NCI-H748 treated with DMSO at 0.1 percent for 48 hours (cell line): ENCODE measurements around the gene UBR4.

ENCODE experiments used
- DNase-seq: peaks from one replicate; lab custom pipeline; 2025; lab: John Stamatoyannopoulos, UW

Gene UBR4

DNA sequence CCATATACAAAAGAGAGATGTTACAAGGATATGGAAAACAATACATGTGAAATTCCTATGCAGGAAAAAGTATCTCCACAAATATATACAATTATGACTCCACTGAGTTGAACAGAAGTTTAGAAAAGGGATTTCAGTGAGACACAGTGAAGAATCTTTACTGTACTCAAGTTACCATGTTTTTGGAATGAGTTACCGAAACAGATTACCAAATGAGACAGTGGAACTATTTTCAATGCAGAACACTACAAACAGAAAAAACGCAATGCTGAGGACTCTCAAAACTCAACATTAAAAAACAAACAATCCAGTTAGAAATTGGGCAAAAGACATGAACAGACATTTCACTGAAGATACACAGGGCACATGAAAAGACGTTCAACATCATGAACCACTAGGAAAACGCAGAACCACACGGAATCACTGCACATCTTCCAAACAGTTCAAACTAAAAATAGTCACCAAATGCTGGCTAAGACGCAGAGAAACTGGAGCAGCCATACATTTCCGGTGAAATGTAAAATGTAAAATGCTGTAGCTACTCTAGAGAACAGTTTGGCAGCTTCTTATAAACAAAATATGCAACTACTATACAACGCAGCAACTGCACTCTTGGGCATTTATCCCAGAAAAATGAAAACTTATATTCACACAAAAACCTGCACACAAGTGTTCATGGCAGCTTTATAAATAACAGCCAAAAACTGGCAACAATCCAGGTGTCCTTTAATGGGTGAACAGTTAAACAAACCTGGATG is 118.7 kb downstream of the UBR4 start:
- DNase-seq: no peak

DNA sequence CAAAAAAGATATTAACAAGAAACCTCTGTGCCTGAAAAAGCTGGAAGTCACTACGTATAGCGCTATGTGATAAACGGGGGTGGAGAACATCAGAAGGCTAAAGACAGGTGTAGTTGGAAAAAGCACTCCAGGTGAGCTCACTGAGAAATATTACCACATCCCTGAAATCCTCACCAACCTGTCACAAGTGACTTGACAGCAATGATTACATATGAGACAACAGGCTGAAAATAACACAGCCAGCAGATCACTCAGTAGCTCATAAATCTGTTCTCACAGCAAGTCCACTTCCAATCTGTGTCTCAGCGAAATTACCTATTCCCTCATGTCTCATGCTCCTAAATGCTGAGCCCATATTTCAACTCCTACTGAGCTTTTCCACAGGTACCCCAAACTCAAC is 120.5 kb downstream of the UBR4 start:
- no peak for DNase-seq

DNA sequence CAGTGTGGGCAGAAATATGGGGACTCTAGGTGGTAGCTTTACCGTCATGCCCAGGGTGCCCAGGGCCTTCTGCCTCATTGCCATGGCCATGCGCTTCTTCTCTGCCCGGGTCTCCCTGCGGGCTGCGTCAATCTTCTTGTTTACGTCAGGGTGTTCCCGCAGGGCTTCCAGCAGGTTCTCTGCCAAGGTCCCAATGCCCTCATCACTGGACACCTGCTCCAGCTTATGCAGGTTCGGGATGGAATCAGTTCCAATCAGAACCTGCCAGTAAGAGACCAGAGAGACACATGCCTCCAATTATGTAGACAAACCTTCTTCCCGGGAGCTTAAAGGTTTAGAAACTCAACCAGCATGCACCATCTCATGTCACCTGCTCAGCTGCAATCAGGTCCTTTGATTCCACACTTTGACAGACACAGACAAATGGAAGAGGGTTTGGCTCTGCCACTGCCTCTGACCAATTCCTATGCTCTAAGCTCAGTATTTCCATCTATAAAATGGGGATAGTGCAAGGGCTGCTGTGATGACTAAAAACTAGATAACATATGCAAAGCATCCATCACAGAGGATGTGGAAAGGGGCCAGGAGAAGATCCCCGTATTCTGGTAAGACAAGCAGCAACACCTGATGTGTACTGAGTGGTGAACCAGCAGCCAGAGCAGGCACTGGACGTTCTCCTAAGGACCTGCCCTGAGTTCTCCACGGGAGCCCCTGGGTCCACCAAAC is 121.2 kb downstream of the UBR4 start:
- DNase-seq: no peak

DNA sequence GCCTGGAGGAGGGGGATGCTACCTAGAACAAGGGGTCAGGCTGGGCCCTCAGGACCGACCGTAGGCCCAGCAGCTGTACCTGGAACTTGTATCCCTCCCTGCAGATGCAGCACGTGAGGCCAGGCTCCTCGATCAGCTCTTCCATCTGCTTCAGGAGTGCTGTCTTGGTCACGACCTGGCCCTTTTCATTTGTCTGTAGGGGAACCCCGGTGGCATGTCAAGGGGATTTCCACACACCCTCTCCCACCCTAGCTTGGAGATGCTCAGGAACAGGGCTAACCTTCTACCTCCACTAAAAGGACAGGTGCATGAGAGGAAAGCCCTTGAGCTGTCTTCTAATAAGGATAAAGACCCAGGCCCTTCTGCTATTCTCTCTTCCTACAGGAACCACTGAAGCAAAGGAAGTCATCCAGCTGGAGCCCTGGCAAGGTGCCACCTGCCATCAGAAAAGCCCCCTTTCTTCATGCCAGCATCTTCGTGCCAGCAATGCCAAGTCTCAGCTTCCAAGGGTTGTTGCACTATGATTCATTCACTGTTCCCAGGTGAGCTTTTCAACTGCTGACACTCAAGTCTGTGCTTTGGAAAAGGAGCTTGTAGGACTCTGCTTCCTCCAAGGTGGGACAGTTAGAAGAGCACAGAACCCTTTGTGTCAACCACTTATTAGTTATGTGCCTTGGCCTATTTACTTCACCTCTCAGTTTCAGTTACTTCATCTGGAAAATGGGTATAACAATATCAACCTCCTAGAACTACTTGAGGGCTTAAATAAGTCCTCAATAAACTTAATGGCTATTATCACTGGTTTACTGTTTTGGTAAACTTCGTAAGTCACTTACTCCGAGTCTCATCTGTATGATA is 122.1 kb downstream of the UBR4 start:
- no peak for DNase-seq

DNA sequence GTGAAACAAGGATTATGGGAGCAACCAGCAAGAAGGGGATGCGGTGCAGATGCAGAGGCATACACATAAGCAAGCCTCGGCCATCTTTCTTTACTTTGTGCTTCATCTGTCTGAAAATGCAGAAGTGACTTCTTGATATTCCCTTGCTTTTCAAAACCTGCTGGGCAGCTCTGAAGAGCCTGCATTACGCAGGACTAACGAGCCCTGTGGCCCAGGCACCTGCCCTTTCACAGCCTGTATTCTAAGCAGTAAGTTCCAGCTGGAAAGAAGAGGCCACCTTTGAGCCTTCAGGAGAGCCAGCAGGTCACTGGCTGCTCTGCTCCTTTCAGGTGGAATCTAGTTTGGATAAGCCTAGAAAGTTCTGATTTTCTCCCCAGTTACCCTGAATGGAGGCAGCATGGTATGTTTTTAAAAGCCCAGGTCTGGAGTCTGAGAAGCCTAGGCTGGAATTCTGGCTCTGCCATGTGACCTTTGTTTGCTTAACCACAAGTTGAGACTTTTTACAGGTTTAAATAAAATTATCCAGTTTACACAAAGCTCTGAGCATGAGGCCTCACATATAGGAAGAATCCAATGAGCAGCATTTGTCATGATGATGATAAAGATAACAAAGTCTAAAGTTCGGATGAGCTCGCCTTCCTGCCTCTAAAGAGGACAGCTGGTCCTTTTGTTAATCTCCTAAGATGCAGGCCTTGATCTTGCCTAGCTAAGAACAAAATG is 122.9 kb downstream of the UBR4 start:
- DNase-seq: no peak

DNA sequence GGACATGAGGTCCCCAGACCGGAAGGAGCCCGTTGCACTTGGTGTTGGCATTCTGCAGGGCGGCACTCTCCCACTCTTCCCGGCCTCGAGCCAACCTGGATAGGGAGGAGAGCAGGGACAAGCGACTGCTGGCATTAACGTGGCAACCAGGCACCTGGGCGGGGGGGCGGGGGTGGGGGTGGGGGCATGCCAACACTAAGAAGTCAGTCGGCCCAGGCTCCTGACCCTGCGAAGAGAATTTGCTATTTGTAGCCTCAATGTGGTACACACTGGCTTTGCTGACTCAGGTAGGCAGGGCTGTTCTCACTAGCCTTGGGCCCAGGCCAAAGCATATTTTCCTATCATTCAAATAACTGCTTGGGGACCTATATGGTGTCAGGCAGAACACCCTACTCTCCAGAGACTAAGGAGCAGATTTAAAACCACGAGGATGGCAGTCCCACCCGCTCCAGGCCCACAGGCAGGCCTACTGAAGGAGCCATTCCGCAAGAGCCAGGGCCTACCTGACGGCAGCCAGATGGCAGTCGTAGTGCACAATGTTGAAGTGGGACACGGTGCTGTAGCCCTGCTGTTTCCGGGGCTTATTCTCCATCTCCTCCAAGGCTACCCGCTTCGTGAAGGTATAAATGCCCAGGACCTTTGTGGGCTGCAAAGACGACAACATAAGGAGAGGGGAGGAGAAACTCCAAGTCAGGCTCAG is 123.7 kb downstream of the UBR4 start:
- no peak for DNase-seq

DNA sequence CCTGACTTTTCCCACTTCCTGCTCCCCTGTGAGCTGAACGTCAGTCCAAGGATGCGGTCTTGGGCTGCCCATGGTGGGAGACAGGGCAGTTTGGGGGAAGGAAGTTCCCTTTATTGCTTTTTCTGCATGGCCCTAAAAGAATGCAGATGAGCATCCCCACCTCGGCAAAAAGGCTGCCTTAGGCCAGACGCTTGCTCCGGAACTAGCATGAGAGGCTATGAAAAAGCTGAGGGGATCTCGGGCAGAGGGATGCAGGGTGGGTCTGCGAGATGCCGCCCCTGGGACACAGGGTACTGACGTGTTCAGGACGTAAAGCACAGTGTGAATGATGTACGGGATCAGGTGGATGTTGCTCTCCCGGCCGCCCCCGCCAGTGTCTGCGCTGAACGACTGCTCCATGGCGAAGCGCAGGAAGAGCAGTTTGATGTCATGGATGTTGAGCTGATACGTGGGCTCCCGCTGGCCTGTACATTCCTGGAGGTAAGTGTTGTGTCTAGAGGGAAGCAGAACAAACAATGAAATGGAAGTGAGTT is 125.8 kb downstream of the UBR4 start:
- no peak for DNase-seq

DNA sequence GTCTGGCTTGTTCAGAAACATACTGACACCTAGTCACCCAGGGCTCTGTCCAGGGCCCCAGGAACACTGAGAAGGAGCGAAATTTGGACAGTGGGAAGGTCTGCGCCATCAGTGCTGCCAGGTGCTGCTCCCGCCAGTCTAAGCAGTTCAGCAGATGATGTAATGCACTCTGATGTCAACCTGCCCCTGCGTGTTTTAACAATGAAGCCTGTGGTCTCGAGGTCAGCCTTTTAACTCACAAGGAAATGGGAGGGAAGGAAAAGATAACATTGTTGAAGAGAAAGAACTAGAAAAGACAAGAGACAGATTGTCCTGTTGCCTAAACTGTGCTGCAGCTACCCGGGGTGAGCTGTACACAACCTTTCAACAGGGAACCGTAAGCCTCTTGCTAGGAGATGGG is 127.0 kb downstream of the UBR4 start:
- no peak for DNase-seq

DNA sequence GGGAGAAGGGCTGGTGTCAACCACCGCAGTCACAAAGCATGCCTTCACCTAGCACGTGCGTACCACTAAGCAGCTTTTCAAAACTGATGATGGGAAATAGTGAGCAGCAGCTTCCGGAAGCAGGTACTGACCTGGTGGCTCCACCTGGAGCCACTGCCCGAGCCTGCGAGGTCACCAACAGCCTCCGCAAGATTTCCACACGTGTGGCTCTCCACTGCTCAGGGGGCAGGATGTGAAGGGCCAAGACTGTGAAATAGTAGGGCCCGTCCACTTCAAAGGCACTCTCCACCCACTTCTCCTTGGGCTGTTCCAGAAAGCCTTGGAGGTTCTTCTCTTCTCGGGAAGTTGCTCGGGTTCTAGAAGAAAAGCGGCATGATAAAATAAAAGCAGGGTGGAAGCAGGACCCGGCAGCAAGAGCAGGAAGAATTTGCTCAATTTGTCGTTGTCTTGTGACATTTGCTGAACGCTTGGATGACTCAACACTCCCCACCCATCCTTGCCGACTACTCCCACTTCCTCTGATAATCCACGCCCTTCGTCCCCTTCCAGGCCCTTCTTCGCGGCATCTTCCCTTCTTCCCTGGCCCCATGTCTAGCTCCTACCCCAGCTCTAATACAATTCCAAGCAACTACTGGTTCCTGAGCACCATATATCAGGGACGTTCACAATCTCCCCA is 128.7 kb downstream of the UBR4 start:
- no peak for DNase-seq

DNA sequence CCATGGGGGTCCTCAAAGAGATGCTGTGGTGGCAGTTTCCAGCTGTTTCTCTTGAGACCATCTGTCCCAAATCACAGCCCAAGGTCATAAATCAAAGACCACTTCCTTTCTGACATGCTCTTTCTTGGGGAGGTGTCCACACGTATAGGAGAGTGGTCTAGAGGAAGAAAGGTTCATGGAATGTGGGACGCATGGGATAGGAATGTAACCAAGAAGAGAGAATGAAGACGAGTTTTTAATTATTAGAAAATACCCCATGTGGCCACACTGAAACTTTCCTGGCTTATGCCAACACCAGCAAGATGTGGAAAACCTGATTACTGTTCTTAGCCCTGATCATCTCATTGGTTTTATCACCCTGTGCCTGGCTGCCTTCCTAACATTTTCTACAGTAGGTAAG is 129.3 kb downstream of the UBR4 start:
- DNase-seq: no peak

DNA sequence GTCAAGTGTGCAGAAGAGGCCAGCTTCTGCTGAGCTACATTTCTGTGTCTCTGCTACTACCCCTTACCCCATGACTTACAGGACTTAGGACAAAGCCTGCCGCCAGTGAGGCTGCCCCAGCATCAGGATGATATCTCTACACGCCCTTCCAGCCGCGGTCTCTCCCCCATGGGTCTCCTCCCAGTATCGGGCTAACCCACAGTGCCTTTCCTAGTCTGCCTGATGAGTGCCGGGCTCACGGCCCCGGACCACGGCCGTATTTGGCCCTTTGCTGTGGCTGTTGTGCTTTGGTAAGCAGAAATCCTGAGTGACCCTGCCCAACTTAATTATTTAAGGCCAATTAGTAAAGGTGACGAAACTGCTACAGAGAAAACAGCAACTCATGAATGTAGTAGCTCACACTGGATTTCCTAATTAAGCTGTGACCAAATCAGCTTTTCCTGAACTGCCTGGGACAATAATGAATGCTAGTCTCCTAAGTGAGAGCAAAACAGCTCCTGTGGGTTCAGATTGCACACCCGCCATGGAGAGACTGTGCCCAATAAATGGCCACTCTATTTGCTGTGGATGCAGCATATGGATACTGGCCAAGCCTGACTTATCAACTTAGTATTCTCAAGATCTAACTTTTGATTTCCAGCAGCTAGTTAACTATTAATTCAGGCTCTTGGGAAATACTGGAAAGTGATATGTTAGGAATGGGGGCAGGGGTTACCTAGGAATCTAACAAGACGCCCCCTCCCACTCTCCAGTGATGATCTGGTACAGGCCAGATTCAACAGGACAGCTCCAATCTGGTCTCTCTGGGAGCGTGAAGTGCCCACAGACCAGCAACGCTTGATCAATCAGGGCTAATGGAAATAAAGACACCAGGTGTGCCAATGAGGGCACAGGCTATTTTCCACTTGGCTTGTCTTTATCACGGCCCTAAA is 130.3 kb downstream of the UBR4 start:
- no peak for DNase-seq

DNA sequence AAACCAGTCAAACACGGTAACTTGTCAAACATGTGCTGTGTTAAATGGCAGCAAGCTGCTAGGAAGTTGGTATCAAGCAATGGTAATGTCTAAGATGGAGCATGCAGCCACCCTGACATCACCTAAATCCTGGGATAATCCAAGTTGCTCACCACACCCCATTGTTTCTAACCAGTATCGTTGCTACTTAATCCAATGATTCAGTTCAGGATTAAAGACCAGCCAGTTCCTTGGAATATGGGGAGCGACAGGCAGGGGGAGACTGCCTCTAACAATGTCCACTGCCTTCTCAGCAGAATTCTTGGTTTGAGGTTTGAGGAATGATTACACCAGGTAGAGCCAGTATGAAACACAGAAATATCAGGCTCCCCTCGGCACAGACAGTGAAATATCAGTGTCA is 131.5 kb downstream of the UBR4 start:
- no peak for DNase-seq

DNA sequence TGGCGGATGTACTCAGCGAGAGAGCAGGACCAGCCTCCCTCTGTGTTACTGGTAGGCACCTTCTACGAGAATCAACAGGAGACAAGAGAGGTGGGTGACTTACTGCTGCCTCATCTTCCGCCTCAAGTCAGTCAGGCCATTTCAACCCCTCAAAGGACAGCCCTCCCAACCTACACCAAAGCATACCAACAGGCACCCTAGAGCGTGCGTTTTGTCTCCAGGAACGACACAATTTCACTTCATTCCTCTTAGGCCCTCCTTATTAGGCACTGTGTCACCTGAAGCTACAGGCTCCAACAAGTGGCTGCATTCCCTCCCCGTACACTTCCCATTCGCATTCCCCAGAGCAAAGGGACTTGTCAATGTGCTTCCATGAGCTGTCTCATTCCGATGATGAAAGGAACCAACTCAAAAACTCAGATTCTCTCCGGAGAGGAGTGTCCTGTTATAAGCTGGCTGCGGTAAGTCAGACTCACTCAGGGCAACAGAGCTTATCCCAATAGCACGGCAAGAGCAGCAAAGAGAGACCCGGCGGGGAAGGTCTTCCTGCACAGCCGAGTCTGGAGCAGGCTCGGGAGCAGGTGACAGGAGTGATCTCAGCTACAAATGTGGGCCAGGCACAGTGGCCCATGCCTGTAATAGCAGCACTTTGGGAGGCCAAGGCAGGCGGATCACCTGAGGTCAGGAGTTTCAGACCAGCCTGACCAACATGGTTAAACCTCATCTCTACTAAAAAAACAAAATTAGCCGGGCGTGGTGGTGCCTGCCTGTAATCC is 133.0 kb downstream of the UBR4 start:
- no peak for DNase-seq

DNA sequence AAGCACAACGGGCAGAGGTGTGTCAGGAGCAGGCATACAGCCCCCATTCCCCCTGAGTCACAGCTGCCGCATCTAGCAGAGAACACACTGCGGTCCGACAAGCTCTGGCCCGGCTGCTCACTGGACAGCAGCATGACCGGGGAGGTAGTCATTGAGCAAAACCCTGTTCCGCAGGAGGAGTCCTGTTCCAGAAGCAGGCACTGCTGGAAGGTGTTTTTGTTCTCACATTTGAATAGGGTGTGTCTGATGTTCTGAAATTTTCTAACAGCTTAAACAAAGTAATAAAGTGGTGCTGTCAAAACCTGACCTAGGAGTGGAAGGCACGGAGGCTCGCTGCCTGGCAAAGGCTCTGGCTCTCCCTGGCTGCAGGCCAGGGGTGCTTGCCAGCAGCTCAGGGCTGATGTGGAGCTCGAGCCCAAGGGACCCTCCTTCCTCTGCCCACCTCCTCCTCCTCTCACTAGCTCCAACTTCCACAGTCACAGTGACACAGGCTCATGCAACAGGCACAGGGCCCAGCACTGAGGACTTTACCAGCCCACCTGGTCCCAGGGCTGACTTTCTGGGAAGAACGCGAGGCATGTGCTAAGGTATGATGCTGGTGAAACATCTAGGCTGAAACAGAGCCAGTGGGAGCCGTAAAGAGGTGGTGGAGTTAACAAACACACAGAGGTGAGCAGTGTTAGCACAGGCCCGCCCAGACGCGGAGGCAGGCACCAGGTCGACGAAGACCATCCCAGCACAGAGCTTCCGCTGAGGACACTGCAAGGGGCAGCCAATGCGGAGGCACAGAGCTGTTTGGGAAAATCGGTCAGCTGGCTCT is 135.0 kb downstream of the UBR4 start:
- no peak for DNase-seq

DNA sequence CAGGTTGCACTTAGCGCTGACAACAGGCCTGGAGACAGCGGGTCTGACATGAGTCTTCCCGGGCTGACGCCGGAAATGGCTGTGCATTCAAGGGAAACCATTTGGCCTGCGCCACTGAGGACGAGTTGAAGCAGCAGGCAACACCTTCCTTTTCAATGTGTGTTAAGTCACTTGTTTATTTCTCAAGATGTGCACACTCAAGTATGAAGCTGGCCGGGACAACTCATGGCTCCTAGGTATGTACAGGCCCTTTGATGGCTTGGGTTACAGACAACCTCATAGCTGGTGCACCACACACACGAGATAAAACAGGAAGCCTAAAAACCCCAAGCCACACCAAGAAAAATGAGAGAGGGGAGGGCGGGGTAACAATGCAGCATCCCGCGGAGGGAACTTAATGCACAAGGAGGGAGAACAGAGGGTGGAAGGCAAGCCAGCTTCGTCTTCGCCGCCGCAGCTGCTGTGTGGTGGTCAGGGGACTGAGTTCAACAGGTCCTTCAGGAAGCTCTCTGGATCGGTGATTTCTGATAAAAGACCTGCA is 135.6 kb downstream of the UBR4 start:
- DNase-seq: no peak

DNA sequence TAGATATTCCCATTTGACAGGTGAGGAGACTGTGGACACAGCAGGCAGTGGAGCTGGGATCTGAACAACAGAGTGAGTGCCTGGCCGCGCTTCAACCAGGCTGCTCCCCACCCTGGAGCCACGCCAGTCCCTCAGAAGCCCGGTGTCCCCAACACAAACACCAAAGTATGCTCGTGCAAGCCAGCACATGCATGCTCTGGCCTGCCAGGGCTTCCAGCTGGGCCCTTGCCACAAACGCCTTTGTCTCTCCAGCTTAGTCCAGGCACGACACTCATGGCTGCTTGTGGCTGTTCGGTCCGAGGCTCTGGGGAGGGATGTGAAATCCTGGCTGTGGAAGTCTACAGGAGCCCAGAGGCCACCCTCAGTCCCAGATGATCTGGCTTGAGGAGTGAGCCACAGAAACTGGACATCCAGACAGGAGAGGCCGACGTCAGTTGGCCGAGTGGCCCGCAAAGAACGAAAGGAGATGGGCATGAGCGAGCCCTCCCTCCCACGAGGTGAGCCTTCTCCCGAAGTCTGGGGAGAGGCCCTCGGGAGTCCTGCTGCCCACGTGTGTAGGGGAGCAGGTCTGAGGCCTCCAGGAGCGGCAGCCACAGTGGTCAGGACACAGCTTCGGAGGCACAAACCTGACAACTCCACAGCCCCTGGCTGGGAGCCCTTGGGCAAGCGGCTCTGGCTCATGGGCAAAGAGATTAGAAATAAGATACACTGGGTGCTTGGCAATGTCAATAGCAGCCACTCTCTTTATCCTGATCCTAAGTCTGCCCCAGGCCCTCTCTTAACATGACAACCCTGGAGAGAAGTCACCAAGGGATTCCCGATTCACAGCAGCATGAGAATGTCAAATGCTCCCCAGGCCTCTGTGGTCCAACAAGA is 136.5 kb downstream of the UBR4 start:
- no peak for DNase-seq
